Large intestine (tissue), 3 donors: ENCODE results near the gene EGLN1. TPM values are rescaled to one million over a fixed set of nuclear protein-coding genes. Genes with fewer than 3 reads are reported as not detected.
A peak's percentile ranks its signal among the peaks of the same experiment; 100 is the strongest.

Experiments used
- DNase-seq, 2 donors: peaks; one replicate each; pipeline versions ENCODE4 v3.0.0 to v3.0.0-alpha.2; 2013
- H3K27ac ChIP-seq: one replicate; pipeline ENCODE4 v1.5.1; 2013; ENCODE audit warnings: low read length
- H3K27me3 ChIP-seq: 2 replicates; pipeline ENCODE4 v1.6.1; 2013; ENCODE audit warnings: low read length; ENCODE audit not compliant: control insufficient read depth, insufficient read depth
- H3K36me3 ChIP-seq: 2 replicates; pipeline ENCODE4 v1.6.1; 2013; ENCODE audit warnings: low read length; ENCODE audit not compliant: control insufficient read depth, insufficient read depth
- H3K4me1 ChIP-seq: one replicate; pipeline ENCODE4 v1.6.1; 2013; ENCODE audit warnings: low read length; ENCODE audit not compliant: control insufficient read depth, insufficient read depth
- H3K4me3 ChIP-seq: one replicate; pipeline ENCODE4 v1.5.1; 2013; ENCODE audit warnings: low read length
- H3K9me3 ChIP-seq: one replicate; pipeline ENCODE4 v1.6.1; 2013; ENCODE audit warnings: mild to moderate bottlenecking, low read depth, low read length, moderate library complexity; ENCODE audit not compliant: control insufficient read depth
- WGBS: methylation state at CpG from one replicate; pipeline ENCODE4 v1.1.5; 2013; ENCODE audit warnings: low lambda C conversion rate; ENCODE audit not compliant: insufficient coverage; 5-methylcytosine and 5-hydroxymethylcytosine counted together
- polyA plus RNA-seq: library from polyadenylated mRNA; unstranded; fragments of 120-200 nt; gene quantifications from one replicate; pipeline ENCODE4 v1.2.1, GENCODE V29; 2013

Gene EGLN1
- polyA plus RNA-seq, 1 donor, result 30.4 TPM

DNA sequence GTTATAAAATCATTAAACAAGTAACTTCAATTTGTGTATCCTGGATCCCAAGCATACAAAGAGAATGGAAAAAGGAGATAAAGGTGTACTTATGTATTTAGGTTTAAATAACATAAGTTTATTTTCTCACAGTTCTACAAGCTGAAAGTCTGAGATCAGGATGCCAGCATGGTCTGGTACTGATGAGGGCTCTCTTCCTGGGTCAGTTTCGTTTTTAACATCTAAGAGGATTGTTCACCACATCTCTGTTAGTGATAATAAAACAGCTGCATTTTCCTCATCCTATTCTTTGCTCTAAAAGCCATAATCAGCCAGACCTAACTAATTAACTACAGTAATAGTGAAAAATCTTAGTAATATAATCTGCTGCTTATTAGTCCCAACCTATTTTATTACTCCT, 5.2 kb downstream of the EGLN1 start:
- WGBS, result no CpG with 5 or more reads among the region's 1 CpG

DNA sequence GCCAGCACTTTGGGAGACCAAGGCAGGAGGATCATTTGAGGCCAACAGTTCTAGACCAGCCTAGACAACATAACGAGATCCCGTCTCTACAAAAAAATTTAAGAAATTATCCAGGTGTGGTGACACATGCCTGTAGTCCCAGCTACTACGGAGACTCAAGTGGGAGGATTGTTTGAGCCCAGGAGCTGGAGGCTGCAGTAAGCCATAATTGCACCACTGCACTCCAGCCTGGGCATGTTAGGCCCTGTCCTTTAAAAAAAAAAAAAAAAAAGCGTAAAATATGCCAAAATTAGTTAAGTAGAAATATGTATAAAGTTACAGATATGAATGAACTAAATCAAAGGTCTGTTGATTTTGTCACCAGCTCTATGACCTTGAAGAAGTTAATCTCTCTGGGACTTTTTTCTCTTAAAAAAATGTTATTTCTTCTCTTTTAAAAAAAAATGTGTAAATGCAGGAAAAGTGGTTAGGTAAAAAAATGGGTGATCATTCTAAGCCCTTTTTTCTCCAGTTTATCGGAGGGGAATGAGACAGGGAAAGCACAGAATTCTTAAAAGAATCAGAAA, 7.0 kb downstream of the EGLN1 start:
- H3K36me3 ChIP-seq, result no peaks in the 10 kb centered on the region
- no peak for DNase-seq
- H3K27me3 ChIP-seq, result no peaks in the 10 kb centered on the region
- no peaks in the 10 kb centered on the region for H3K9me3 ChIP-seq
- H3K4me3 ChIP-seq, result no peak overlapping the region
- no peaks in the 10 kb centered on the region for H3K4me1 ChIP-seq
- H3K27ac ChIP-seq, result no peak overlapping the region
- WGBS, result 100% methylated on average over 1 of the region's 5 CpGs

More for the DNA sequence above, 5.2 kb downstream of the EGLN1 start:
- Histone ChIP-seq H3K27me3 (no peaks in the 10 kb centered on the region), H3K4me3 (no peak overlapping the region), H3K4me1 (no peaks in the 10 kb centered on the region), H3K9me3 (no peaks in the 10 kb centered on the region), H3K27ac (no peak overlapping the region), H3K36me3 (no peaks in the 10 kb centered on the region)
- no peak for DNase-seq

DNA sequence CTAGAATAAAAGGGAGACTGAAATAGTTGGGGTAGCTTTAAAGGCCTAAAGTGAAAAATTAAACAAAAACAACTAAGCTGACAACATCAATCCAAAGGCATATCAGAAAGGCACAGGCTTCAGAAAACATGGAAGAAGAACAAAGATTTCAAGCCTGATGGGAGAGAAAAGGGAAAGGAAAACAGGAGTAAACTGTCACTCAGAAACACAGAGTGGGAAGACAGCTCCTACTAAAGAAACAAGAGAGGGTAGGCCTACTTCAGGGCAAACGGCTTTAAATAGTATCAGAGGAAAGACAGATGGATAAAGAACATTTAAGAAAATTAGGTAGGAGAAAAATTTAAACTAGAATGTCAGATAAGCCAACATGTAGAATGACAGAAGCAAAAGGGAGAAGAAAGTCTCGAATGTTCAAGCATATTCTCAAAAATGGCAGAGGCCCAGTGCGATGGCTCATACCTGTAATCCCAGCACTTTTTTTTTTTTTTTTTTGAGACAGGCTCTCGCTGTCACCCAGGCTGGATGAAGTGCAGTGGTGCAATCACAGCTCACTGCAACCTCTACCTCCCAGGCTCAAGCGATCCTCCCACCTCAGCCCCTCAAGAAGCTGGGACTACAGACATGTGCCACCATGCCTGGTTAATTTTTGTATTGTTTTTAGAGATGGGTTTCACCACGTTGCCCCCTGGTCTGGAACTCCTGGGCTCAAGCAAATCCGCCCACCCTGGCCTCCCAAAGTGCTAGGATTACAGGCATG, 7.6 kb downstream of the EGLN1 start:
- H3K27ac ChIP-seq, result no peak overlapping the region
- H3K36me3 ChIP-seq, result no peaks in the 10 kb centered on the region
- no peak overlapping the region for H3K4me3 ChIP-seq
- H3K9me3 ChIP-seq, result no peaks in the 10 kb centered on the region
- no peak for DNase-seq
- H3K27me3 ChIP-seq, result no peaks in the 10 kb centered on the region
- WGBS, result no CpG with 5 or more reads among the region's 7 CpGs
- H3K4me1 ChIP-seq, result peaks cover 3% of the 10 kb centered on the region

DNA sequence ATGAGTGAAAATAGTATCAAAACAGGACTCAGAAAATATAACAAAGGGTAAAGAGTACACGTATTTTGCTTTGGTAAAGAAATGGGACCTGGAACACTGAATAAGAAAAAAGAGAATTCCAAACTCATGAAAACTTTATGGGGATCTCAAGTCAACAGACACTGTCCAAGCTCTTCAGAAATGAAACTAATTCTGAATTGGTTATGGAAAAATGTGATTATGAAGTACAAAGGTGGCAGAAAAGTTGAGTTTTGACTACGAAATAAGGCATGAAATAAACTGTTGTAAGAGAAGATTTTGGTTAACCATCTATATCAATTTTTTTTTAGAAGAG, 8.4 kb downstream of the EGLN1 start:
- WGBS, result 93% methylated on average over 2 of the region's 2 CpGs
- H3K9me3 ChIP-seq, result no peaks in the 10 kb centered on the region
- H3K36me3 ChIP-seq, result no peaks in the 10 kb centered on the region
- H3K27me3 ChIP-seq, result no peaks in the 10 kb centered on the region
- no peak overlapping the region for H3K4me3 ChIP-seq
- peaks cover 7% of the 10 kb centered on the region for H3K4me1 ChIP-seq
- no peak overlapping the region for H3K27ac ChIP-seq
- no peak for DNase-seq

DNA sequence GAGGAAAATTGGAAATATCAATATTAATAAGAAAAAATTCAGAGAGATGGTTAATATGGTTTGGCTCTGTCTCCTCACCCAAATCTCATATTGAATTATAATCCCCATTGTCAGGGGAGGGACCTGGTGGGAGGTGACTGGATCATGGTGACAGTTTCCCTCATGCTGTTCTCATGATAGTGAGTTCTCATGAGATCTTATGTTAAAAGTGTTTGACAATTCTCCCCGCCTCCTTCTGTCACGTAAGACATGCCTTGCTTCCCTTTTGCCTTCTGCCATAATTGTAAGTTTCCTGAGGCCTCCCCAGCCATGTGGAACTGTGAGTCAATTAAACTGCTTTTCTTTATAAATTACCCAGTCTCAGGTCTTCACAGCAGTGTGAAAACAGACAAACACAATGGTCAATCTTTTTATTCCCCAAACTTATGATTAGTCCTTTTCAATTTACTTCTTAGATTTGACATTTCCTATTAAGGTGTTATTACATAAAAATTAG, 11.0 kb downstream of the EGLN1 start:
- H3K4me1 ChIP-seq, result peaks cover 30% of the 10 kb centered on the region
- H3K9me3 ChIP-seq, result no peaks in the 10 kb centered on the region
- no peak for DNase-seq
- H3K27me3 ChIP-seq, result no peaks in the 10 kb centered on the region
- H3K27ac ChIP-seq, result no peak overlapping the region
- no peak overlapping the region for H3K4me3 ChIP-seq
- no peaks in the 10 kb centered on the region for H3K36me3 ChIP-seq
- 40% methylated on average over 1 of the region's 2 CpGs for WGBS

DNA sequence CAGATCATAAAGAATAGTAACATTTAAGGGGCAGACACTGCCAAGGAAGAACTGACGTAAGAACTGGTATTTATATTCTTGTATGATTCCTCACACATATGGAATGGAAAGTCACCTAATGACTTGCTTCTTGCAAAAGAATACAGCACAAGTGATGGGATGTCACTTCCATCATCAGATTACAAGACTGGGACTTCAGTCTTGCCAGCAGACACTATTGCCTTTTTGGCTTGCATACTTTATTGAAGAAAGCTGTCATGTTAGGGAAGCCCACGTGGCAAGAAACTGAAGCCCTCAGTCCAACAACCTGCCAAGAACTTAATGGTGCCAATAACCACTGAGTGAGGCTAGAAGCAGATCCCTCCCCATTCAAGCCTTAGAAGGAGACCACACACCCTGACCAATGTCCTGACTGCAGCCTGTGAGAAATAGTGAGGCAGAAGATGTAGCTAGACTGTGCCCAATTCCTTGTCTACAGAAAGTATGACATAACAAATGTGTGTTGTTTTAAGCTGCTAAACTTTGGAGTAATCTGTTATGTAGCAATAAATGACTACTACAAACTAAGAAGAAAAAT, 12.0 kb downstream of the EGLN1 start:
- peaks cover 33% of the 10 kb centered on the region for H3K4me1 ChIP-seq
- no peak for DNase-seq
- no peaks in the 10 kb centered on the region for H3K36me3 ChIP-seq
- H3K9me3 ChIP-seq, result no peaks in the 10 kb centered on the region
- H3K27ac ChIP-seq, result no peak overlapping the region
- H3K4me3 ChIP-seq, result no peak overlapping the region
- no peaks in the 10 kb centered on the region for H3K27me3 ChIP-seq
- WGBS, result 100% methylated on average over 1 of the region's 2 CpGs

GRCh38 chr1:231408528-231409094, 13.5 kb downstream of the EGLN1 start:
- Histone ChIP-seq H3K27ac (peak overlapping the region; percentile 36), H3K4me1 (peaks cover 33% of the 10 kb centered on the region), H3K9me3 (no peaks in the 10 kb centered on the region), H3K27me3 (no peaks in the 10 kb centered on the region), H3K36me3 (no peaks in the 10 kb centered on the region), H3K4me3 (no peak overlapping the region)
- no peak for DNase-seq
- WGBS, result 17% methylated on average over 1 of the region's 6 CpGs

DNA sequence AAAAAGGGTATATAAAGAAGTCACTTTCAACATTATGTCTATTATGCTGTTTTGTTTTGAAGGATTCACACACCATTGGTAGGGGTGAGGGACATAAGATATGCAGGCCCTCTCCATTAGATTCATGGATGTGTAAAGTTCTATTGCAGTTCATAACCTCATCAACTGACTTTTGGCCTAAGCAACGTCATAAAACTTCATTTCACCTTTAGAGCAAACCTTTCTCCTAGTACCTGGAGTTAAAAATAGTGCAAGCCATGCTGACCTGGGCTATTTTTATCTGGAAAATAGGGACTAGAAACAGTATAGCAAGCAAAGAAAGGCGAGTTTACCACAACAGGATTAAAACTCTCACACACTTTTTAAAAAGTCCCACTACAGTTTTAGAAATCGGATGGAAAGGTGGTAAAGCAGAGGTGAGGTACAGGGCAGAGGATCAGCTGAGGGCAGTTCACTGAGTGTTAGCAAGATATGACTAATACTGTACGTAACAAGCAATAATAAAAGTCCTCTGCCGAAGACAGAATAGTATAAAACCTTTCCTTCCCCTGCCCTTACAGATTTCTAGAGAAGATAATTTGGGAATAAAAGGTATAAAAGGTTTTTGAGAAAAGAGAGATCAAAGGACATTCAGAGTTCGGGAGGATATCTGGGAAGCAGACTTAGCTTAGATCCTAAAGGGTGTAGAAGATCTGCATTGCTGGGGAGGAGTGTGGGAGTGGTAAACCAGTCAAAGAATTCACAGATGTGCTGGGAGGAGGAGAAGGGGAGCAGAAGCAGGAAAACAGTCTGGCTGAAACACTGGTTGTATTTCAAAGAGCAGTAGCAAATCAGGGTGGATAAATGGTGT, 14.3 kb downstream of the EGLN1 start:
- Histone ChIP-seq H3K9me3 (no peaks in the 10 kb centered on the region), H3K4me3 (no peak overlapping the region), H3K27ac (peak overlapping the region; percentile 36), H3K27me3 (no peaks in the 10 kb centered on the region), H3K36me3 (no peaks in the 10 kb centered on the region), H3K4me1 (peaks cover 33% of the 10 kb centered on the region)
- peak; percentile 61 to 86 for DNase-seq
- 12% methylated on average over 5 of the region's 6 CpGs for WGBS

DNA sequence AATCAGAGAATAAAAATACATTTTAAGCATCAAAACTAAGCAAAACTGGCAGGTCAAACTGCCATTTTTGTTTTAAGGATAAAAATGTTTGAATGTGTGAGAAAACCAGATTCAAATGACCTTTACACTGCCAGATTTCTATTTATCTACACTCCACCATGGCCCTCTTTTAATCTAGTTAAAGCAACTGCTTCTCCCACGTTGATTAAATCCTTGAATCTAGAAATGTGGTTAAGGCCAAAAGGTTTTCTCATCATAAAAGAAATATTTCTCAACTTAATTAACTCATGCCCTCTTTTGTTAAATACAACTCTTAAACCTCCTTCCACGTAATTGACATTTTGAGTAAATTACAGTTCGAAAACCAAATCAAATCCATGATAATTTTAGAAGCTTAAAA, 15.0 kb downstream of the EGLN1 start:
- Histone ChIP-seq H3K9me3 (no peaks in the 10 kb centered on the region), H3K36me3 (no peaks in the 10 kb centered on the region), H3K27ac (peak overlapping the region; percentile 36), H3K27me3 (no peaks in the 10 kb centered on the region), H3K4me3 (no peak overlapping the region), H3K4me1 (peaks cover 33% of the 10 kb centered on the region)
- DNase-seq, result no peak
- 82% methylated on average over 2 of the region's 3 CpGs for WGBS

GRCh38 chr1:231404318-231404717, 17.8 kb downstream of the EGLN1 start:
- no CpG with 5 or more reads among the region's 2 CpGs for WGBS
- no peaks in the 10 kb centered on the region for H3K9me3 ChIP-seq
- H3K27ac ChIP-seq, result no peak overlapping the region
- peaks cover 29% of the 10 kb centered on the region for H3K4me1 ChIP-seq
- H3K4me3 ChIP-seq, result no peak overlapping the region
- H3K36me3 ChIP-seq, result no peaks in the 10 kb centered on the region
- no peaks in the 10 kb centered on the region for H3K27me3 ChIP-seq
- DNase-seq, result no peak
